Thyroid gland (tissue), 4 donors: ENCODE results near the gene HOTAIR. TPM values are rescaled to one million over a fixed set of nuclear protein-coding genes. Genes with fewer than 3 reads are reported as not detected.
A peak's percentile ranks its signal among the peaks of the same experiment; 100 is the strongest.

ENCODE experiments used
- DNase-seq, 2 donors: peaks; one replicate each; pipeline ENCODE4 v3.0.0-alpha.2; 2019
- H3K27ac ChIP-seq, 3 donors: fragments of 200-600 bp; sonication (generic); 1 replicate in 2 of 3; 2 replicates in 1 of 3; pipeline ENCODE4 v1.5.1; 2016 to 2019; ENCODE audit warnings: mild to moderate bottlenecking in 1 of 3, moderate library complexity in 1 of 3
- H3K27me3 ChIP-seq: fragments of 200-600 bp; sonication (generic); one replicate; pipeline ENCODE4 v1.5.1; 2019
- H3K36me3 ChIP-seq, 2 donors: fragments of 200-600 bp; sonication (generic); one replicate each; pipeline ENCODE4 v1.5.1; 2016 to 2019
- H3K4me1 ChIP-seq, 2 donors: fragments of 200-600 bp; sonication (generic); one replicate each; pipeline ENCODE4 v1.5.1; 2017 to 2019
- H3K4me3 ChIP-seq, 3 donors: fragments of 200-600 bp; sonication (generic); replicated peaks in 1 of 3; 1 replicate in 2 of 3; 2 replicates in 1 of 3; pipeline ENCODE4 v1.5.1; 2016; ENCODE audit warnings: mild to moderate bottlenecking in 1 of 3
- H3K9me3 ChIP-seq: fragments of 200-600 bp; sonication (generic); one replicate; pipeline ENCODE4 v1.5.1; 2017
- POLR2A ChIP-seq, 2 donors: fragments of 450-650 bp; IDR thresholded peaks; one replicate each; pipeline ENCODE4 v1.6.1; 2017; ENCODE audit warnings: antibody characterized with exemption in 2 of 2, mild to moderate bottlenecking in 2 of 2, moderate library complexity in 1 of 2
- WGBS, 2 donors: methylation state at CpG; one replicate each; pipeline ENCODE4 v1.1.5; 2017; 5-methylcytosine and 5-hydroxymethylcytosine counted together
- intact Hi-C: fragments of 100-400 bp; cut with DNase I; formaldehyde crosslinking; loops from one replicate; pipeline ENCODE4 v1.15.1; 2023
- total RNA-seq, 4 donors: library from RNA; depleted of rRNA; stranded (reverse); fragments of >200 nt; gene quantifications; one replicate each; pipeline ENCODE4 v1.2.3, GENCODE V29; 2016
- TF ChIP-seq, protein P1 (sequence below), 6 experiments: fragments of 200-600 bp in 3 of 6; fragments of 450-650 bp in 3 of 6; sonication (generic) in 3 of 6; IDR thresholded peaks; one replicate each; pipeline ENCODE4 v1.5.1; 2016 to 2019; ENCODE audit warnings: antibody characterized with exemption in 6 of 6, mild to moderate bottlenecking in 2 of 6, inconsistent platforms in 1 of 6, moderate library complexity in 1 of 6

Gene HOTAIR
- total RNA-seq, 4 donors from 2014 or later, result not detected

DNA sequence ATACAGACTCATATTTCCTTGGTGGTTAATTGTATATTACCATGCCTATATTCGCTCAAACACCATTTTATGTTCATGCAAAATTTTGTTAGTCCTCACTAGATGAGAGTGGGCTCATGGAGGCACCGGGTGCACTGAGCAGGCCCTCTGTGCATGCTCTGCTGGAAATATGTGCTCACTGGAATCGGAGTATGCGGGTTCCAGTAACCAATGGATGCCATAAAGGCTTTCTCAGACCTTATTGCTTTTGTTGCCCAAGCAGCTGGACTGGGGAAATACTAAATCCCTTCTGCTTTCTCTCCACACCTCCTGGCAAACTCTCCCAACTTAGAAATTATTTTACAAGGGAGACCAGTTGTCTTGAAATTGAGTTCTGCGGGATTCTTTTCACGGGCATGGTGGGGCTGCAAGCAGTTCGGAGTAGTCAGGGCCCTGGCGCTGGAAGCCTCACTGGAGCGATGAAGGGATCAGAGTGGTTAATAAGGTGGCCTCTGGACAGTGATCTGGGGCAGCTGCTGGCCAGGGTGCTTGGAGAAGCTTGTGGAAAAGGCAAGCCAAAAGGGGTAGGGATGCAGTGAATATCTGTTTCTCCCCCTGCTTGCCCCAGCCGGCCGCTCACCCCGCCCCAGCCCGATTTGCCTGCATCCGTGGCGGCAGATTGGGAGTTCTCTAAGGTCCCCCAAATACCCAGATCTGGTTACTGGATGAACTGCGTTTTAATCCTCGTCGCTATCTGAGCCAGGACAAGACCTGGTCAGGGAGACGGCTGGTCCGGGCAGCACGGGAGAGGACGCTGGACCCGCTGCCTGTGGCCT, 46.0 kb upstream of the HOTAIR start:
- H3K27me3 ChIP-seq, result peaks cover 71% of the 10 kb centered on the region

DNA sequence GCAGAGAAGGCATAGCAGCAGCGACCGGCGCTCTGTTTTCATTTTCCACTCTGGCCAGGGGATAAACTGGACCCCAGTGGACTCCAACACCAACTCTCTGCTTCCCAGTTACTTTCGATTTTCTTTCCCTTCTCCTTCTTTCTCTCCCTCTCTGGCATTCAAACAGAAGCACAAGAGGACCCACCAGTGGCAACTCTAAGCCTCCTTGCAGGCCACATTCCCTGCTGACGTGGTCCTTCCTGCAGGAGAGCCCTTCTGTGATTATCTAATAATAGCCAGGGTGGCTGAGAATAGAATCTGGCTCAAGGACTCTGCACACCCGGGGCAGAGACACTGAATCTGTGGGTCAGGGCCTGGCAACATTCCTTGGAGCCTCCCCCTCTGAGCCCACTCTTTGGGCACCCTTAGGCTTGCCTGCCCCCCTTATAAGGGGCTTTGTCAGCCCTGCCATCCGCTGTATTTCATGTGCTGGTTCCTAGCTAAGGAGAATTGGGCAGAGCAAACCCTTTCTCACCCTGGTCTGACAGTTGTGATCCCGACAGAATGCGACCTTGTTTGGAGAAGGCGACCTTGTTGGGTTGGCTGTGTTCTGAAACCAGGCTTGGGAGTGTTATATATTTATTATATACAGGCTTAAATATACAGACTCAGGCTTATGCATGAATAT, 45.3 kb upstream of the HOTAIR start:
- intact Hi-C loops, result no loop called here
- H3K4me3 ChIP-seq, result no peak overlapping the region
- 27 to 32% methylated on average over 10 of the region's 10 CpGs for WGBS, 2 donors
- no peaks in the 10 kb centered on the region for H3K9me3 ChIP-seq
- TF ChIP-seq, protein P1, sequence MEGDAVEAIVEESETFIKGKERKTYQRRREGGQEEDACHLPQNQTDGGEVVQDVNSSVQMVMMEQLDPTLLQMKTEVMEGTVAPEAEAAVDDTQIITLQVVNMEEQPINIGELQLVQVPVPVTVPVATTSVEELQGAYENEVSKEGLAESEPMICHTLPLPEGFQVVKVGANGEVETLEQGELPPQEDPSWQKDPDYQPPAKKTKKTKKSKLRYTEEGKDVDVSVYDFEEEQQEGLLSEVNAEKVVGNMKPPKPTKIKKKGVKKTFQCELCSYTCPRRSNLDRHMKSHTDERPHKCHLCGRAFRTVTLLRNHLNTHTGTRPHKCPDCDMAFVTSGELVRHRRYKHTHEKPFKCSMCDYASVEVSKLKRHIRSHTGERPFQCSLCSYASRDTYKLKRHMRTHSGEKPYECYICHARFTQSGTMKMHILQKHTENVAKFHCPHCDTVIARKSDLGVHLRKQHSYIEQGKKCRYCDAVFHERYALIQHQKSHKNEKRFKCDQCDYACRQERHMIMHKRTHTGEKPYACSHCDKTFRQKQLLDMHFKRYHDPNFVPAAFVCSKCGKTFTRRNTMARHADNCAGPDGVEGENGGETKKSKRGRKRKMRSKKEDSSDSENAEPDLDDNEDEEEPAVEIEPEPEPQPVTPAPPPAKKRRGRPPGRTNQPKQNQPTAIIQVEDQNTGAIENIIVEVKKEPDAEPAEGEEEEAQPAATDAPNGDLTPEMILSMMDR (IDR thresholded peaks at IDR 0.05), result no peak
- no peak for TF ChIP-seq POLR2A (IDR thresholded peaks at IDR 0.05)
- H3K27me3 ChIP-seq, result peaks cover 71% of the 10 kb centered on the region
- H3K27ac ChIP-seq, result no peak overlapping the region
- DNase-seq, result no peak
- H3K4me1 ChIP-seq, result peaks cover 6 to 28% of the 10 kb centered on the region in 2 donors
- H3K36me3 ChIP-seq, result no peaks in the 10 kb centered on the region

More for the DNA sequence above, 46.0 kb upstream of the HOTAIR start:
- WGBS, 2 donors, result 36 to 38% methylated on average over 23 of the region's 23 CpGs
- Histone ChIP-seq H3K9me3 (no peaks in the 10 kb centered on the region), H3K27ac (no peak overlapping the region), H3K36me3 (no peaks in the 10 kb centered on the region), H3K4me1 (peaks cover 6 to 28% of the 10 kb centered on the region in 2 donors), H3K4me3 (no peak overlapping the region)
- TF ChIP-seq, protein P1 (IDR thresholded peaks at IDR 0.05), result no peak
- TF ChIP-seq POLR2A (IDR thresholded peaks at IDR 0.05), result no peak
- intact Hi-C loops, result no loop called here
- no peak for DNase-seq

DNA sequence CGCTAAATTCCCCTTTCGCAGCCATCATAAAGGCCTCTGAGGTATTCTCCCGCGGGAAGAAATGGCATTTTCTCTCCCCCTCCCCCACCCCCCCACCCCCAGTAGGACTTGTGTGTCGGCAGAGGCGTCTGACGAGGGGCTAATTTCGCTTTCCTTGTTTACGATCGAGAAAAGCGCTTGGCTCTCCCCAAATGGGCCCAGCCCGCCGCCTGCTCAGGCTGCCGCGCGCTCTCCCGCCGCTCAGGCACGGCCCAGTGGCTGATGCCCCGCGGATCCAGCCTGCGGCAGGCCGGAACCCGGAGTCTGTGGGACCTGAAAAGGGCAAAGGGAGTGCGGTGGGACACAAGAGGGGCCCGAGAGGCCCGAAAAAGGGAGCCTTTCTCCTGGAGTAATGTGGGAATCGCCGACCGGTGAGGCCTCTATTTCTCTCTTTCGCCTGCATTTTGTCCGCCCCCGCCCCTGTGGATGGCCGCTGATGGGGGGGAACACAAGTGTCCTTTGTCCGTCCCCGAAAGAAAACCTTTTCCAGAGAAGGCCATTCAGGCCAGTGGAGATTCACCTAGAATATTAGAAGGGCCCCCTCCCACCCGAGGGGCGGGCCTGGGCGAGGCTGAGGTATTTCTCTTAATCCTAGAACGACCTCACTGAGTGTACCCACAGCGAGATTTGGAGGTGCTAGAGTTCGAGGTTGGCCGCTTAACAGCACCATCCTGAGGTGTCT, 44.5 kb upstream of the HOTAIR start:
- no peak for DNase-seq
- no peak overlapping the region for H3K4me3 ChIP-seq
- no peaks in the 10 kb centered on the region for H3K9me3 ChIP-seq
- no peaks in the 10 kb centered on the region for H3K36me3 ChIP-seq
- H3K27ac ChIP-seq, result no peak overlapping the region
- intact Hi-C loops, result no loop called here
- no peak for TF ChIP-seq POLR2A (IDR thresholded peaks at IDR 0.05)
- TF ChIP-seq, protein P1 (IDR thresholded peaks at IDR 0.05), result no peak
- H3K4me1 ChIP-seq, result peaks cover 6 to 31% of the 10 kb centered on the region in 2 donors
- peaks cover 73% of the 10 kb centered on the region for H3K27me3 ChIP-seq
- 25 to 29% methylated on average over 31 to 38 of the region's 43 CpGs for WGBS, 2 donors

DNA sequence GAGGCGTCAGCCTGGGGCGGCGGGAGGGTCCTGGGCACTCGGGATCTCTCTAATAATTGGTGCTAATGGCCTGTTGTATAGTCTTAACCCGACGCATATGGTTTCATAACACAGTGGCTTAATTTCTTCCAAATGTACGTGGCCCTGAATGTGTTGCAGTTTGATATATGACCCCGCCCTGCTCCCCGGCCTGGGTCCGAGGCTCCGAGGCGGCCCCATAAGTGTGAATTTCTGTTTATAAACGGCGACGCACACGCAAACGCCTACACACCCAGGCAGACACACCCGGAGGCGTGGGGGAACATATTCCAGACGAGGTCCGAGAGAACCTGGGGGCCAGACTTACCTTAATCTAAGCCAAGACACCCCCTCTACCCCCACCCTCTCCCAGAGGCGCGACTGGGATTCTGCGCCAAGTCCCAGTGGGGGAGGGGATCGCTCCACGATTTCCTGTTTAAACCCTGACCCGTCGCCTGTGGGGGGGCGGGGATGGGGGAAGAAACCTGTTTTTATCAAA, 43.8 kb upstream of the HOTAIR start:
- H3K27me3 ChIP-seq, result peaks cover 76% of the 10 kb centered on the region
- WGBS, 2 donors, result 26 to 28% methylated on average over 23 to 29 of the region's 29 CpGs
- TF ChIP-seq POLR2A (IDR thresholded peaks at IDR 0.05), result no peak
- TF ChIP-seq, protein P1 (IDR thresholded peaks at IDR 0.05), result no peak
- H3K4me1 ChIP-seq, result peaks cover 6 to 31% of the 10 kb centered on the region in 2 donors
- no peak overlapping the region for H3K27ac ChIP-seq
- intact Hi-C loops, result no loop called here
- no peaks in the 10 kb centered on the region for H3K36me3 ChIP-seq
- H3K9me3 ChIP-seq, result no peaks in the 10 kb centered on the region
- DNase-seq, result no peak
- H3K4me3 ChIP-seq, result peak overlapping the region in 1 of 3 donors; percentile 20
